Forelimb muscle (tissue), 1 donor: ENCODE data around the gene CCL22. TPM values are rescaled to one million over a fixed set of nuclear protein-coding genes. Genes with fewer than 3 reads are reported as not detected.
"Not testable (repeated sequence)": the region's sequence is repeated elsewhere in the genome, so short reads cannot be mapped to it uniquely, and the experiment has no call there.

Experiments used
- DNase-seq: peaks from one replicate; pipeline ENCODE4 v3.0.0-alpha.2; 2013; ENCODE audit warnings: low read depth
- polyA plus RNA-seq: library from polyadenylated mRNA; unstranded; fragments of 120-200 nt; gene quantifications from one replicate; pipeline ENCODE4 v1.2.1, GENCODE V29; 2013; ENCODE audit not compliant: insufficient read length

The CCL22 gene
- polyA plus RNA-seq, 1 donor: 0.24 TPM

GRCh38 chr16:57394444-57394843 lies 35.9 kb downstream of the CCL22 start:
- no peak for DNase-seq

GRCh38 chr16:57395026-57395425 lies 36.4 kb downstream of the CCL22 start:
- DNase-seq: no peak

- DNase-seq: no peak
Observed at GRCh38 chr16:57396786-57397185, 38.2 kb downstream of the CCL22 start.

GRCh38 chr16:57397493-57397892 lies 38.9 kb downstream of the CCL22 start:
- not testable (repeated sequence) for DNase-seq

- DNase-seq: no peak
Observed at GRCh38 chr16:57401943-57402640, 43.5 kb downstream of the CCL22 start.

- no peak for DNase-seq
Observed at GRCh38 chr16:57403965-57404817, 45.6 kb downstream of the CCL22 start, which contains the start of gene CCL17. TSS of gene CCL17 (plus strand) at chr16:57404767. CDS start at chr16:57413933, 9,166 bp downstream.

GRCh38 chr16:57405097-57405496 lies 46.5 kb downstream of the CCL22 start:
- no peak for DNase-seq

GRCh38 chr16:57406881-57407280 lies 48.3 kb downstream of the CCL22 start:
- DNase-seq: no peak

- DNase-seq: no peak
Observed at GRCh38 chr16:57407521-57408353, 49.2 kb downstream of the CCL22 start.

GRCh38 chr16:57409065-57409464 lies 50.5 kb downstream of the CCL22 start:
- no peak for DNase-seq

GRCh38 chr16:57409870-57410587 lies 51.4 kb downstream of the CCL22 start:
- DNase-seq: no peak

- no peak for DNase-seq
Observed at GRCh38 chr16:57411362-57411976, 52.9 kb downstream of the CCL22 start.

- no peak for DNase-seq
Observed at GRCh38 chr16:57412584-57412983, 54.0 kb downstream of the CCL22 start.

GRCh38 chr16:57413301-57413730 lies 54.7 kb downstream of the CCL22 start:
- no peak for DNase-seq

- DNase-seq: no peak
Observed at GRCh38 chr16:57413733-57414132, 55.1 kb downstream of the CCL22 start.

Other genes with a start within 250 kb of the CCL22 start
- gene PSME3IP1, start 172.7 kb upstream of the CCL22 start, polyA plus RNA-seq: 56.1 TPM
- gene RSPRY1, start 172.5 kb upstream of the CCL22 start, polyA plus RNA-seq: 23.3 TPM
- gene ARL2BP, start 113.5 kb upstream of the CCL22 start, polyA plus RNA-seq: 41.7 TPM
- 1.1 TPM for gene PLLP, start 74.1 kb upstream of the CCL22 start, polyA plus RNA-seq
- gene CX3CL1, start 13.7 kb downstream of the CCL22 start, polyA plus RNA-seq: 5.6 TPM
- not detected for gene CCL17, start 46.0 kb downstream of the CCL22 start, polyA plus RNA-seq
- gene CIAPIN1, start 88.6 kb downstream of the CCL22 start, polyA plus RNA-seq: 65.4 TPM
- 76.5 TPM for gene COQ9, start 88.7 kb downstream of the CCL22 start, polyA plus RNA-seq
- 44.2 TPM for gene POLR2C, start 103.9 kb downstream of the CCL22 start, polyA plus RNA-seq
- 8.4 TPM for gene DOK4, start 127.7 kb downstream of the CCL22 start, polyA plus RNA-seq
- gene CCDC102A, start 177.8 kb downstream of the CCL22 start, polyA plus RNA-seq: 12.2 TPM
- 1.7 TPM for gene ADGRG5, start 183.9 kb downstream of the CCL22 start, polyA plus RNA-seq